Frontal cortex (tissue), 4 donors: ENCODE measurements around the gene CIC. TPM values are rescaled to one million over a fixed set of nuclear protein-coding genes. Genes with fewer than 3 reads are reported as not detected.
A peak's percentile ranks its signal among the peaks of the same experiment; 100 is the strongest.

Source experiments
- DNase-seq, 2 donors: peaks; one replicate each; pipeline ENCODE4 v3.0.0; 2012; ENCODE audit warnings: low spot score in 2 of 2
- FAIRE-seq: peaks from 2 replicates; lab custom pipeline; 2012; peaks lifted over from hg19 to GRCh38; lab: Jason Lieb, UNC
- total RNA-seq: library from RNA; depleted of rRNA; stranded (reverse); fragments of >200 nt; gene quantifications from one replicate; pipeline ENCODE4 v1.2.3, GENCODE V29; 2014
- donor health status: control.
- donor health status: control.
- donor health status: control.

CIC gene
- total RNA-seq, 1 donor from 2014 or later, result 15.5 TPM

DNA sequence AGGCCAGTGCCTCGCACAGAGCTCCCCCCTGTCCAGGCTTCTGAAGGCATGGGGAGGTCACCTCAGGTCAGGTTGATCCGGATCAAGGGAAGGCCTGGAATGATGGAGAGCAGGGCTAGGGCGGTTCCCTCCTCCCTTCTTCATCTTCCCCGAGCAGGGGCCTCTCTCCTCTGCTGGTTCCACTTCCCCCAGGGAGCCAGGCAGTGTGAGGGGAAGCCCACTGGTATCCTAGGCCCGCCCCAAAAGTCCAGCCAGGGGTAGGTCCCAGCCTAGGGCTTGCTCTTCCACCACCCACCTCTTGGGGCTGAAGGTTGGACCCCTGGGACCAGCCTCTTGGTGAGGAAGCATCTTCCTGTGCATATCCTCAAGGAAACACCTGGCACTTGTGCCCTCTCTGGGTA is 16.5 kb downstream of the CIC start:
- FAIRE-seq (no peak), DNase-seq (no peak)

DNA sequence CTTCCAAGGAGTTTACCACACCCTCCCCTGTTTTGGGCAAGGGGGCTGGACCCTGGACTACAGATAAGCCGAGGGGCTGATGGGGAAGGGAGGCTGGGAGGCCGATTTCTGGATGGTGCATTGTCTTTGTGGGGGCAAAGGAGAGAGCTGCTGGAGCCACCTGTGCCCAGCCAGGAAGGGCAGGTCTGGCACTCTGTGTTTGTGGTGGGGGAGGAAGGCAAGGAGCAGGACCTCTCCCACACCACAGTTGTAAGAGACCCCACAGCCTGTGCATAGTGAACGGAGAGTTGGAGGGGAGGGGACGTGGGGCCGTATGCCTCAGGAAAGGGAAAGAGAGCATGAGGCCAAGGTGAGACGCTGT is 16.9 kb downstream of the CIC start:
- no peak for FAIRE-seq
- no peak for DNase-seq

DNA sequence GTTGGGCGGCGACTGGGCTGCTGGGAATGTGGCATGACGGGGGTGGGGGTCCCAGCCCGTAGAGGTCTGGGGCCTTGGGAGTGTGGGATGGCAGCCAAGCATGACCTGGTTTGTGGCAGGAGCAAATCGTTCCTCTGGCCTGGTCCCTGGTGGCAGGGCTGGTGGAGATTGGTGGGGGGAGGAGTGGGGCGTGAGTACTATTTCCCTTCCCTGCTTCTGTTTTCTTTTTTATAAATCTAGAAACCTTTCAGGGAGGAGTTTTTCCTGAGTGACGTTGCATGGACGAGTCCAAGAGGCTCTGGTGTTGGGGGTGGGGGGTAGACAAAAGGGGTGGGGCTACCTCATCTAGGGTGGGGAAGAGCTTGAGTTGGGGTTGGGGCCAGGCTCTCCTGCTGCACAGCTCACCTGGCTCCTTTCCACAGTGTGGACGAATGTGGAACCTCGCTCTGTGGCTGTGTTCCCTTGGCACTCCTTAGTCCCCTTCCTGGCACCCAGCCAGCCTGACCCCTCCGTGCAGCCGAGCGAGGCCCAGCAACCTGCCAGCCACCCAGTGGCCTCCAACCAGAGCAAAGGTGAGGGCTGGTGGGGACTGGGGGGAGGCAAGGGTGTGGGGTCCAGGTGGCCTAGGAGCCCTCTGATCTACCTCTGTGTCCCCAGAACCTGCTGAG is 17.4 kb downstream of the CIC start:
- DNase-seq (peak in 1 of 2 donors; percentile 72), FAIRE-seq (no peak)

DNA sequence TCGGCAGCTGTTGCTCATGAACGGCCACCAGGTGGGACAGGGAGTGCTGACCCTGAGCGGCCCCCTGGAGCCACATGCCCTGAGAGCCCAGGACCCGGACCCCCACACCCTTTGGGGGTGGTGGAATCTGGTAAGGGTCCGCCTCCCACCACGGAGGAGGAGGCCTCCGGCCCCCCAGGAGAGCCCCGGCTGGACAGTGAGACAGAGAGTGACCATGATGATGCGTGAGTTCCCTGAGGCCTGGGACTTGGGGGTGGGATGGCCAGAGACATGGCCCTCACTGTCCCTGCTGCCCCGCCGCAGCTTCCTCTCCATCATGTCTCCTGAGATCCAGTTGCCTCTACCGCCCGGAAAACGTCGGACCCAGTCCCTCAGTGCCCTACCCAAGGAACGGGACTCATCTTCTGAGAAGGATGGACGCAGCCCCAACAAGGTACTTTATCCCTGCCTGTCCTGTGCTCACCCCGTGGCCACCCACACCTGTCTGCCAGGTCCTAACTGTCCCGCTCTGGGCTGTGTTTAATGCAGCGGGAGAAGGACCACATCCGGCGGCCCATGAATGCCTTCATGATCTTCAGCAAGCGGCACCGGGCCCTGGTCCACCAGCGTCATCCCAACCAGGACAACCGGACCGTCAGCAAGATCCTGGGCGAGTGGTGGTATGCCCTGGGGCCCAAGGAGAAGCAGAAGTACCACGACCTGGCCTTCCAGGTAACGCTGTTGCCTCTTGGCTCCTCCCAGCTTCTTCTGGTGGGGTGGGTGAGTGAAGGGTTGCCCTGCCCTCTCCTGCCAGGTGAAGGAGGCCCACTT is 18.2 kb downstream of the CIC start:
- no peak for DNase-seq

DNA sequence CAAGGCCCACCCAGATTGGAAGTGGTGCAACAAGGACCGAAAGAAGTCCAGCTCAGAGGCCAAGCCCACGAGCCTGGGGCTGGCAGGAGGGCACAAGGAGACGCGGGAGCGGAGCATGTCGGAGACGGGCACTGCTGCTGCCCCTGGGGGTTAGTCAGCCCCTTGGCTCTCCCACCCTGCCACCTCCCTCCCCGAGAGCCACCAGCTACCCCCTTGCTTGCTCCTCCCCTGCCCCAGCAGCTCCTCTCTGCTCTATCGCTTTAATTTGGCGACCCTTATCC is 18.7 kb downstream of the CIC start:
- FAIRE-seq, result no peak
- DNase-seq, result no peak

More for the DNA sequence above, 18.2 kb downstream of the CIC start:
- FAIRE-seq, result no peak

DNA sequence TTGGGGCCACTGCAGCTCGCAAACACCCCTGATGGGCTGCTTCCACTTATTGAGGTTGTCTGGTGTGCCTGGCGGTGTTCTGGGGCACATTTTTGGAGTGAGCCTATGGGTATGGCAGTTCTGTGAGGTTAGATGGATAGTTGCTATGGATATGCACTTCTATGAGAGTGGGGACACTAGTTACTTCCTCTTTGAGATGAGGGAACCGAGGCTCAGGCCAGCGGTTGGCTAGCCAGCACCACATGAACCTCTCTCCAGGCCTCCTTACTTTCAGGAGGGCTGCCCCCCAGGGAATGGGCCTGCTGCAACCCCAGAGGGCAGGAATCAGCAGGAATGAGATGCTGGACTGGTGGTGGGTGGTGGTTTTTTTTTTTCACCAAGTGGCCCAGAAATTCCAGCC is 19.3 kb downstream of the CIC start:
- FAIRE-seq, result no peak
- DNase-seq, result no peak

DNA sequence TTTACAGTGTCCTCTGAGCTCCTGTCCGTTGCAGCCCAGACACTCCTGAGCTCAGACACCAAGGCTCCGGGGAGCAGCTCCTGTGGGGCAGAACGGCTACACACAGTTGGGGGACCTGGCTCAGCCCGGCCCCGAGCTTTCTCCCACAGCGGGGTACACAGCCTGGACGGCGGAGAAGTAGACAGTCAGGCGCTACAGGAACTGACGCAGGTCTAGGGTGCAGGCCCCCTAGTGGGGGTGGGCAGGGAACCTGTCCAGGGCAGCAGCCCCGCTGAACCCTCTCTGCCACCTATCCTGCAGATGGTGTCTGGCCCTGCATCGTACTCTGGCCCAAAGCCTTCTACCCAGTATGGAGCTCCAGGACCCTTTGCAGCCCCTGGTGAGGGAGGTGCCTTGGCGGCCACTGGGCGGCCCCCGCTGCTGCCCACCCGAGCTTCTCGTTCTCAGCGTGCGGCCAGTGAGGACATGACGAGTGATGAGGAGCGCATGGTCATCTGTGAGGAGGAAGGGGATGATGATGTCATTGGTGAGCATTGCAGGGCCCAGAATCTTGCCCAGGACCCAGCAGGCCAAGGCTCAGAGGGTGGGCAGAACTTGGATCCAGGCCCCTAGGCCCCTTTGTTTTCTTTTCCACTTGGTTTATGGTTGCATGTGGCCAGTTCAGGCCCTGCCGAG is 20.0 kb downstream of the CIC start:
- no peak for DNase-seq

DNA sequence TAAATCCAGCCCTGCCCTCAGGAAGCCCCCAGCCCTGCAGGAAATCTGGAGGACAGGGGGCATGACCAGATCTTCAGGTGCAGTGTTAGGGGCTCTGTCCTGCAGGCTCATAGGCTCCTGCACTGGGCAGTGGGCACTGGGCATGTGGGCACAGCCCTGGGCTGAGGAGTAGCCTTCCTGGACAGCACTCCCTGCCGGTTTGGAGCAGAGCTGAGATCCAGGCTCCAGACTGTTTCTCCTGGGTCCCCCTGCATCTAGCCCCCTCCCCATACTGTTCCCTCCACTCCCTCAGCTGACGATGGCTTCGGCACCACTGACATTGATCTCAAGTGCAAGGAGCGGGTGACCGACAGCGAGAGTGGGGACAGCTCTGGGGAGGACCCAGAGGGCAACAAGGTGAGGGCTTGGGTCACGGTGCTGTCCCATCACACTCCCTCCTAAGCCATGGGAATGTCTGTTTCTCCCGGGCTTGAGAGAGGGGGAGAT is 20.5 kb downstream of the CIC start:
- FAIRE-seq (no peak), DNase-seq (no peak)

More for the DNA sequence above, 20.0 kb downstream of the CIC start:
- no peak for FAIRE-seq

DNA sequence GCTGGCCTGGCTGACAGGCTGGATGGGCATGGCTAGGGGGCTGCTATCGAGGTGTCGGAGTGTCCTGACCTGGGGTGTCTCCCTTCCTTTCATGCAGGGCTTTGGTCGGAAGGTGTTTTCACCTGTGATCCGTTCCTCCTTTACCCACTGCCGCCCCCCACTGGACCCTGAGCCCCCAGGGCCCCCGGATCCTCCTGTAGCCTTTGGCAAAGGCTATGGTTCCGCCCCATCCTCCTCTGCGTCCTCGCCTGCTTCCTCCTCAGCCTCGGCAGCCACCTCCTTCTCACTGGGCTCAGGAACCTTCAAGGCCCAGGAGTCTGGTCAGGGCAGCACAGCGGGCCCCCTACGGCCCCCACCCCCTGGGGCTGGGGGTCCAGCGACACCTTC is 21.1 kb downstream of the CIC start:
- DNase-seq (no peak), FAIRE-seq (no peak)

DNA sequence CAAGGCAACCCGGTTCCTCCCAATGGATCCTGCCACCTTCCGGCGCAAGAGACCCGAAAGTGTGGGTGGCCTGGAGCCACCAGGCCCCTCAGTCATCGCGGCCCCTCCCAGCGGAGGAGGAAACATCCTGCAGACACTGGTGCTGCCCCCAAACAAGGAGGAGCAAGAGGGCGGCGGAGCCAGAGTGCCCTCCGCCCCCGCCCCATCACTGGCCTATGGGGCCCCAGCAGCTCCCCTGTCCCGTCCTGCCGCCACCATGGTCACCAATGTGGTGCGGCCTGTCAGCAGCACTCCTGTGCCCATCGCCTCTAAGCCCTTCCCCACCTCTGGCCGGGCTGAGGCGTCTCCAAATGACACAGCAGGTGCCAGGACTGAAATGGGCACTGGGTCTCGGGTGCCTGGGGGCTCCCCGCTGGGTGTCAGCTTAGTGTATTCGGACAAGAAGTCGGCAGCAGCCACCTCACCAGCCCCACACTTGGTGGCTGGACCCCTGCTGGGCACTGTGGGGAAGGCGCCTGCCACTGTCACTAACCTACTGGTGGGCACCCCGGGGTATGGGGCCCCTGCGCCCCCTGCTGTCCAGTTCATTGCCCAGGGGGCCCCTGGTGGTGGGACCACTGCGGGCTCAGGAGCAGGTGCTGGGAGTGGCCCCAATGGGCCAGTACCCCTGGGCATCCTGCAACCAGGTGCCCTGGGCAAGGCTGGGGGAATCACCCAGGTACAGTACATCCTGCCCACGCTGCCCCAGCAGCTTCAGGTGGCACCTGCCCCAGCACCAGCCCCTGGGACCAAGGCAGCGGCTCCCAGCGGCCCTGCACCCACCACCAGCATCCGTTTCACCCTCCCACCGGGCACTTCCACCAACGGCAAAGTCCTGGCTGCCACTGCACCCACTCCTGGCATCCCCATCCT is 21.7 kb downstream of the CIC start:
- DNase-seq (no peak), FAIRE-seq (no peak)

DNA sequence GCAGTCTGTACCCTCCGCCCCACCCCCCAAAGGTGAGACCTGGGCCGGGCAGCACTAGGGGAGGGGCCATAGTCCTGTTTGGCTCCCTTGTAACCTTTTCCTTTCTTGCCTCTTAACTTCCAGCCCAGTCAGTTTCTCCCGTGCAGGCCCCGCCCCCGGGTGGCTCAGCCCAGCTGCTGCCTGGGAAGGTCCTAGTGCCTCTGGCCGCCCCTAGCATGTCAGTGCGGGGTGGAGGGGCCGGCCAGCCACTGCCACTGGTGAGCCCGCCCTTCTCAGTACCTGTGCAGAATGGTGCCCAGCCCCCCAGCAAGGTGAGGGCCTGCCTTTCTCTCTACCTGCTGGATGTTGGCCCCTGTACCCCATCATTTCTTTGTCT is 22.4 kb downstream of the CIC start:
- FAIRE-seq (no peak), DNase-seq (no peak)

DNA sequence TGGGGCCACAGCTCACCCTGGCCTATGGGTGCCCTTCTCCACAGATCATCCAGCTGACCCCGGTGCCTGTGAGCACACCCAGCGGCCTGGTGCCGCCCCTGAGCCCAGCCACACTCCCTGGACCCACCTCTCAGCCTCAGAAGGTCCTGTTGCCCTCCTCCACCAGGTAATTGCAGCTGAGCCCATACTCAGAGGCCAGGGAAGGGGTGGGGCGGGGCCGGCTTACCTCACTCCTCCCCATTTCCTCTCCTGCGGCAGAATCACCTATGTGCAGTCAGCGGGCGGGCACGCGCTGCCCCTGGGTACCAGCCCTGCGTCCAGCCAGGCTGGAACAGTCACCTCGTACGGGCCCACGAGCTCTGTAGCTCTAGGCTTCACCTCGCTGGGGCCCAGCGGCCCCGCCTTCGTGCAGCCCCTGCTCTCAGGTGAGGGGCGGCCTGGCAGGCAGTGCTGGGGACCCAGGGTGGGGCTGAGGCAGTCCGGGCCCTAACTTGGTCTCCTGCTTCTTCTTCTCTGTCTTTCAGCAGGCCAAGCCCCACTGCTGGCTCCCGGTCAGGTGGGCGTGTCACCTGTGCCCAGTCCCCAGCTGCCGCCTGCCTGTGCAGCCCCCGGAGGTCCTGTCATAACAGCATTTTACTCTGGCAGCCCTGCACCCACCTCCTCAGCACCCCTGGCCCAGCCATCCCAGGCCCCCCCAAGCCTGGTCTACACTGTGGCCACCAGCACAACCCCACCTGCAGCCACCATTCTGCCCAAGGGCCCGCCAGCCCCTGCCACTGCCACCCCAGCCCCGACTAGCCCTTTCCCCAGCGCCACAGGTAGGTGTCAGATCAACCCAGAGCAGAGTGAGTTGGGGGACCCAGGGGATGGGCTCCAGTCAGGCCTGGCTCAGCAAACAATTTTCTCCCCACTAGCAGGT is 23.2 kb downstream of the CIC start:
- no peak for DNase-seq
- FAIRE-seq, result no peak

DNA sequence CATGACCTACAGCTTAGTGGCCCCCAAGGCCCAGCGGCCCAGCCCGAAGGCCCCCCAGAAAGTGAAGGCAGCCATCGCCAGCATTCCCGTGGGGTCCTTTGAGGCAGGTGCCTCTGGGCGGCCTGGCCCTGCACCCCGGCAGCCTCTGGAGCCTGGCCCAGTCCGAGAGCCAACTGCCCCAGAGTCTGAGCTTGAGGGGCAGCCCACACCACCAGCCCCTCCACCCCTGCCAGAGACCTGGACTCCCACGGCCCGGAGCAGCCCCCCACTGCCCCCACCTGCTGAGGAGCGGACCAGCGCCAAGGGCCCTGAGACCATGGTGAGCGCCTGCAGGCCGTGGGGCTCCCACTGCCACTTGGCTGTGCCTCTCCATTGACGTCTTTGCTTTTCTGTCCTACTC is 23.9 kb downstream of the CIC start:
- no peak for FAIRE-seq
- DNase-seq, result no peak

DNA sequence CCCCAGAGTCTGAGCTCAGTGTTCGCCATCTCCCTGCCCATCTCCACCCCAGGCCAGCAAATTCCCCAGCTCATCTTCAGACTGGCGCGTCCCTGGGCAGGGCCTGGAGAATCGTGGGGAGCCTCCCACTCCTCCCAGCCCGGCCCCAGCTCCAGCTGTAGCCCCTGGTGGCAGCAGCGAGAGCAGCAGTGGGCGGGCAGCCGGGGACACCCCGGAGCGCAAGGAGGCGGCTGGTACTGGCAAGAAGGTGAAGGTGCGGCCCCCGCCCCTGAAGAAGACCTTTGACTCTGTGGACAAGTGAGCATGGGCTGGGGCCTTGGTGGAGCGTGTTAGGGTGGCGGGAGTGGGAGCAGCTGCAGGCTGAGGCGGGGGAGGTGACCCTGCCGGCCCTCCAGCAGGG is 24.5 kb downstream of the CIC start:
- DNase-seq, result no peak
- FAIRE-seq, result no peak

DNA sequence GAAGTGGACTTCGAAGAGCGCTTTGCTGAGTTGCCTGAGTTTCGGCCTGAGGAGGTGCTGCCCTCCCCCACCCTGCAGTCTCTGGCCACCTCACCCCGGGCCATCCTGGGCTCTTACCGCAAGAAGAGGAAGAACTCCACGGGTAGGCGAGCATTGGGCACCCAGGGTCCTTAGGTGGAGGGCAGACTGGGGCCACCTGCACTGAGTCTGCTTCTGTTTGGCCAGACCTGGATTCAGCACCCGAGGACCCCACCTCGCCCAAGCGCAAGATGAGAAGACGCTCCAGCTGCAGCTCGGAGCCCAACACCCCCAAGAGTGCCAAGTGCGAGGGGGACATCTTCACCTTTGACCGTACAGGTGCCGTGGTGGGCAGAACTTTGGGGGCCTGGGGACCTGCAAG is 24.9 kb downstream of the CIC start:
- no peak for FAIRE-seq

DNA sequence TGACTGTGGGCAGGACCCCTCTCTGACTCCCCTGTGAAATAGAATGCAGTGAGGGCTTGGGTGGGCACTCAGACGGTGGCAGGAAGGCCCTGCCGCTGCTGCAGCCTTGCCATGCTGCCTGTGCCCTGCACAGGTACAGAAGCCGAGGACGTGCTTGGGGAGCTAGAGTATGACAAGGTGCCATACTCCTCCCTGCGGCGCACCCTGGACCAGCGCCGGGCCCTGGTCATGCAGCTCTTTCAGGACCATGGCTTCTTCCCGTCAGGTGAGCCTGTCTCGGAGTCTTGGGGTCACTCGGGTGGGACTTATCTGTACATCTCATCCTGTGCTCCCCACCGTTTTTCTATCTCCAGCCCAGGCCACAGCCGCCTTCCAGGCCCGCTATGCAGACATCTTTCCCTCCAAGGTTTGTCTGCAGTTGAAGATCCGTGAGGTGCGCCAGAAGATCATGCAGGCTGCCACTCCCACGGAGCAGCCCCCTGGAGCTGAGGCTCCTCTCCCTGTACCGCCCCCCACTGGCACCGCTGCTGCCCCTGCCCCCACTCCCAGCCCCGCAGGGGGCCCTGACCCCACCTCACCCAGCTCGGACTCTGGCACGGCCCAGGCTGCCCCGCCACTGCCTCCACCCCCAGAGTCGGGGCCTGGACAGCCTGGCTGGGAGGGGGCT is 25.6 kb downstream of the CIC start:
- FAIRE-seq (no peak), DNase-seq (no peak)

More for the DNA sequence above, 24.9 kb downstream of the CIC start:
- no peak for DNase-seq

DNA sequence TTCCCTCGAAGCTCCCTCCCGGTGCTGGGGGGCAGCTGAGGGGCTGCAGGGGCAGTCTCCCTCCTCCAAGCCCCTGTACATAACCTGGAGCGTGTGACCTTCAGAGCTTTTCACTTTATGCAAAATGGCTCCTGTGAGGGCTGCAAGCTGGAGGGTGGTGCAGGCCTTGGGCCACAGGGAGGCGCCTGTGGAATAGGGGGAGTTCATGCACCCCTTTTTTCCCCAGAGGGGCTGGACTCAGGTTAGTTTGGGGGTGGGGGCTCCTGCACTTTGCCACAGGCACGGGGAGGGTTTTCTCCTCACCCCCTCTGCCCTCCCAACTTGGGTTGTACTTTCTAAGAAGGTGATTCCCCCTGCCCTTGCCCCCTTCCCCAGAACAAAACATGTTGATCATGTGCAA is 26.3 kb downstream of the CIC start:
- no peak for DNase-seq
- FAIRE-seq, result no peak

DNA sequence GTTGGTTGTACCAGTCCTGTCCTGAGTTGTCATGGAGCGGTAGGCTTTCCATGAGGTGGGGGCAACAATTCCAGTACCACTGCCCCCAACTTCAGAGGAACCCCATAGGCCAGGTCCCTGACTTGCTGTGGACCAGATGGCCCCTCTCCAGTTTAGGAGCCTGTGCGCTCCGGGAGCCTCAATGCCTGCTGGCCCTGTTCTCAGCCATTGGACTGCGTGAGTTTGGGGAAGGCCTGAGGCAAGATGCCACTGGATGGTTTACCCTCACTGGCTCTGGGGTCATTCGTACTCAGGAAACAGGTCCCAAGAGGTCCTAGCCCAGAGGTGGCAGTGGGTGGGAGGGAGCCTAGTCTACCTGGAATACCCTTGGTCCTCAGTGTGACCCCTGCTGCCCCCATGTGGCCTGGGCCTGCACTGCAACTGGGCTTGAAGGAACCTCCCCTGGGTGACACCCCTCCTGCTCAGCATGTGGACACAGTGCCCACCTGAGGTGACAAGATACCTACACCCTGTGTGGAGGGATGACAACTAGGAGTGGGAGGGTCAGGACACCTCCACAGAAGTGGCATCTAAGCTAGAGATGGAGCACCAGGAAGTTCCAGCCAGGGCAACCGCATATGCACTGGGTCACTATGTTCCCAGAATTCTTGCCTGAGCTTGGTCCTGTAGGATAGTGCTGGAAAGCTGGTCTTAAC is 26.9 kb downstream of the CIC start:
- DNase-seq (peak; percentile 72 to 82), FAIRE-seq (no peak)
